Vagina (tissue), 2 donors: Measurements from ENCODE around the gene INSYN2A.

Experiments used
- POLR2AphosphoS5 ChIP-seq, 2 donors: sonication (generic); formaldehyde crosslinking; IDR thresholded peaks; one replicate each; pipeline ENCODE4 v1.9.0; 2017; ENCODE audit warnings: antibody characterized with exemption in 2 of 2, mild to moderate bottlenecking in 2 of 2, low read depth in 1 of 2; ENCODE audit not compliant: insufficient read depth in 1 of 2
- TF ChIP-seq, protein P1 (sequence below), 3 experiments: fragments of 450-650 bp in 2 of 3; fragments of 200-600 bp in 1 of 3; sonication (generic) in 1 of 3; IDR thresholded peaks; one replicate each; pipeline ENCODE4 v1.5.1; 2017 to 2019; ENCODE audit warnings: antibody characterized with exemption in 3 of 3, mild to moderate bottlenecking in 2 of 3, moderate library complexity in 2 of 3

DNA sequence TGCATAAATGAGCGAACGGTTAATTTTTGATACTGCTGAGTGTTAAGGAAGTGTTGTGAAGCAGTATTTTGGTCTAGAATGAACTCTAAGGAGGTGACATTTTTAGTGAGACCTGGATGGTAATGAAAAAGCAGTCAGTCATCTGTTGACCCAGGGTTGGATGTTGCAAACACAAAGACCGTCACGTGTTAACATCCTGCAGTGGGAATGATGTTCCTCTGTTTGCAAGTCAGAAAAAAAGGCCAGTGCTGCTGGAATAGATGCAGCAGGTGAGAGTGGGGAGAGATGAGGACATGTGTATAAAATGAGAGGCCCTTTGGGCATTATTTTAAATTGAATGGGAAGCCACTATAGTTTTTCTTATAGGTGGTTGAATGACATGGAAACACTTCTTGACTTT, 39.3 kb downstream of the INSYN2A start:
- TF ChIP-seq POLR2AphosphoS5 (IDR thresholded peaks at IDR 0.05; ENCODE audit: insufficient read depth in 1 of 2, low read depth in 1 of 2) = no peak
- TF ChIP-seq, protein P1, sequence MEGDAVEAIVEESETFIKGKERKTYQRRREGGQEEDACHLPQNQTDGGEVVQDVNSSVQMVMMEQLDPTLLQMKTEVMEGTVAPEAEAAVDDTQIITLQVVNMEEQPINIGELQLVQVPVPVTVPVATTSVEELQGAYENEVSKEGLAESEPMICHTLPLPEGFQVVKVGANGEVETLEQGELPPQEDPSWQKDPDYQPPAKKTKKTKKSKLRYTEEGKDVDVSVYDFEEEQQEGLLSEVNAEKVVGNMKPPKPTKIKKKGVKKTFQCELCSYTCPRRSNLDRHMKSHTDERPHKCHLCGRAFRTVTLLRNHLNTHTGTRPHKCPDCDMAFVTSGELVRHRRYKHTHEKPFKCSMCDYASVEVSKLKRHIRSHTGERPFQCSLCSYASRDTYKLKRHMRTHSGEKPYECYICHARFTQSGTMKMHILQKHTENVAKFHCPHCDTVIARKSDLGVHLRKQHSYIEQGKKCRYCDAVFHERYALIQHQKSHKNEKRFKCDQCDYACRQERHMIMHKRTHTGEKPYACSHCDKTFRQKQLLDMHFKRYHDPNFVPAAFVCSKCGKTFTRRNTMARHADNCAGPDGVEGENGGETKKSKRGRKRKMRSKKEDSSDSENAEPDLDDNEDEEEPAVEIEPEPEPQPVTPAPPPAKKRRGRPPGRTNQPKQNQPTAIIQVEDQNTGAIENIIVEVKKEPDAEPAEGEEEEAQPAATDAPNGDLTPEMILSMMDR (IDR thresholded peaks at IDR 0.05) = no peak
